ENCODE measurements around the gene GABRG3. TPM values are rescaled to one million over a fixed set of nuclear protein-coding genes. Genes with fewer than 3 reads are reported as not detected.
A peak's percentile ranks its signal among the peaks of the same experiment; 100 is the strongest.
"Not testable (repeated sequence)": the region's sequence is repeated elsewhere in the genome, so short reads cannot be mapped to it uniquely, and the experiment has no call there.

The GABRG3 gene
- total RNA-seq, 1 donor from 2014 or later: 2.6 TPM

GRCh38 chr15:27365456-27365855 lies 394.5 kb downstream of the GABRG3 start:
- Mint-ChIP-seq H3K27ac (no peak overlapping the region), H3K36me3 (no peaks in the 10 kb centered on the region), H3K9me3 (no peaks in the 10 kb centered on the region), H3K4me1 (ENCODE audit: unreplicated experiment) (no peaks in the 10 kb centered on the region), H3K4me3 (no peak overlapping the region), H3K27me3 (peaks cover 5% of the 10 kb centered on the region)
- DNase-seq (ENCODE audit: extremely low spot score, unreplicated experiment): no peak
- TF ChIP-seq CTCF (conservative IDR thresholded peaks at IDR 0.05): no peak

- H3K27ac Mint-ChIP-seq; H3K36me3 Mint-ChIP-seq; H3K9me3 Mint-ChIP-seq; DNase-seq (ENCODE audit: extremely low spot score, unreplicated experiment); H3K4me3 Mint-ChIP-seq; H3K4me1 Mint-ChIP-seq (ENCODE audit: unreplicated experiment); H3K27me3 Mint-ChIP-seq: not testable (repeated sequence)
Observed at GRCh38 chr15:27377391-27377790, 406.4 kb downstream of the GABRG3 start.

GRCh38 chr15:27382361-27383025 lies 411.5 kb downstream of the GABRG3 start:
- no peak for TF ChIP-seq CTCF (conservative IDR thresholded peaks at IDR 0.05)

GRCh38 chr15:27383726-27384125 lies 412.7 kb downstream of the GABRG3 start:
- Mint-ChIP-seq H3K4me3 (no peak overlapping the region), H3K36me3 (no peaks in the 10 kb centered on the region), H3K4me1 (ENCODE audit: unreplicated experiment) (peaks cover 11% of the 10 kb centered on the region), H3K27ac (no peak overlapping the region), H3K27me3 (peaks cover 4% of the 10 kb centered on the region), H3K9me3 (peaks cover 10% of the 10 kb centered on the region)
- no peak for TF ChIP-seq CTCF (conservative IDR thresholded peaks at IDR 0.05)
- no peak for DNase-seq (ENCODE audit: extremely low spot score, unreplicated experiment)

More at GRCh38 chr15:27382361-27383025, 411.5 kb downstream of the GABRG3 start:
- Mint-ChIP-seq H3K27ac (no peak overlapping the region), H3K9me3 (peaks cover 10% of the 10 kb centered on the region), H3K27me3 (no peaks in the 10 kb centered on the region), H3K4me1 (ENCODE audit: unreplicated experiment) (peaks cover 11% of the 10 kb centered on the region), H3K4me3 (peak overlapping the region; percentile 1), H3K36me3 (no peaks in the 10 kb centered on the region)
- DNase-seq (ENCODE audit: extremely low spot score, unreplicated experiment): no peak

GRCh38 chr15:27392163-27392562 lies 421.2 kb downstream of the GABRG3 start:
- no peaks in the 10 kb centered on the region for H3K9me3 Mint-ChIP-seq
- H3K27me3 Mint-ChIP-seq: peaks cover 7% of the 10 kb centered on the region
- no peak for TF ChIP-seq CTCF (conservative IDR thresholded peaks at IDR 0.05)
- no peak for DNase-seq (ENCODE audit: extremely low spot score, unreplicated experiment)
- H3K27ac Mint-ChIP-seq: no peak overlapping the region
- H3K4me3 Mint-ChIP-seq: no peak overlapping the region
- H3K36me3 Mint-ChIP-seq: no peaks in the 10 kb centered on the region
- no peaks in the 10 kb centered on the region for H3K4me1 Mint-ChIP-seq (ENCODE audit: unreplicated experiment)

- H3K4me3 Mint-ChIP-seq: no peak overlapping the region
- no peaks in the 10 kb centered on the region for H3K36me3 Mint-ChIP-seq
- H3K9me3 Mint-ChIP-seq: no peaks in the 10 kb centered on the region
- peaks cover 16% of the 10 kb centered on the region for H3K4me1 Mint-ChIP-seq (ENCODE audit: unreplicated experiment)
- H3K27me3 Mint-ChIP-seq: no peaks in the 10 kb centered on the region
- DNase-seq (ENCODE audit: extremely low spot score, unreplicated experiment): no peak
- H3K27ac Mint-ChIP-seq: no peak overlapping the region
- no peak for TF ChIP-seq CTCF (conservative IDR thresholded peaks at IDR 0.05)
Observed at GRCh38 chr15:27396521-27396920, 425.5 kb downstream of the GABRG3 start.

All from type B pancreatic cell (in vitro differentiated cells).